Amygdala (tissue), 56 donors: ENCODE results near the gene KCNQ5.
"Not testable (repeated sequence)": the region's sequence is repeated elsewhere in the genome, so short reads cannot be mapped to it uniquely, and the experiment has no call there.

ENCODE experiments used
- DNase-seq, 56 donors: peaks; one replicate each; lab custom pipeline; 2025; lab: John Stamatoyannopoulos, UW

Gene KCNQ5

DNA sequence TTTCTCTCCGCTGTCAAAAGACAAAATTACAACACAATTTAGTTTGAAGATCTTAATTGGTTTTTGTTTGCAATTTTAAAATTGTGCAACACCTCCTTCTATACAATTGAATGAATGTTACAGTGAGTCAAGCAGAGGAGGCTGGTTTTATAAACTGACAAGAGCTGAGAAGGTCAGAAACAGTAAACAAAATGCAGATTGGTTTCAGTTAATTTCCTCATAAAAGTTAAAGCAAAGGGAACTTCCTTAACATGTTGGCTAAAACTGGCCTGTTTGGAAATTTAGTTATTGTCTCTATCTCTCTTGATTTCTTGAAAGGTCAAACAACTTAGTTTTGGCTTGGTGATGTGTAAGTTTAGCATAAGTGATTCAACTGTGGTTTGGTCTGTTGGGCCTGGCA lies 581.2 kb downstream of the KCNQ5 start:
- no peak for DNase-seq

DNA sequence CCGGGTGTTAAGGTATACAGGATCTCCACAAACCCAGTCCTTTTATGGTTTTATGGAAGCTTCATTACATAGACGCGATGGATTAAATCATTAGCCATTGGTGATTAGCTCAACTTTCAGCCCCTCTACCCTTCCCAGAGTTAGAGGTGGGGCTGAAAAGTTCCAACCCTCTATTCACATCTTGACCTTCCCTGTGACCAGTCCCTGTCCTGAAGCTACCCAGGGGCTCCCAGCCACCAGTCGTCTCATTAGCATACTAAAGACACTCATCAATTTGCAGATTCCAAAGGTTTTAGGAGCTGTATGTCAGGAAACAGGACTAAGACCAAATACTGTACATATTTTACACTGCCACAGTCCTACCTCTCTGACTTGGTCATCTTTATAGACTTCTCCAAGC lies 582.4 kb downstream of the KCNQ5 start:
- no peak for DNase-seq

DNA sequence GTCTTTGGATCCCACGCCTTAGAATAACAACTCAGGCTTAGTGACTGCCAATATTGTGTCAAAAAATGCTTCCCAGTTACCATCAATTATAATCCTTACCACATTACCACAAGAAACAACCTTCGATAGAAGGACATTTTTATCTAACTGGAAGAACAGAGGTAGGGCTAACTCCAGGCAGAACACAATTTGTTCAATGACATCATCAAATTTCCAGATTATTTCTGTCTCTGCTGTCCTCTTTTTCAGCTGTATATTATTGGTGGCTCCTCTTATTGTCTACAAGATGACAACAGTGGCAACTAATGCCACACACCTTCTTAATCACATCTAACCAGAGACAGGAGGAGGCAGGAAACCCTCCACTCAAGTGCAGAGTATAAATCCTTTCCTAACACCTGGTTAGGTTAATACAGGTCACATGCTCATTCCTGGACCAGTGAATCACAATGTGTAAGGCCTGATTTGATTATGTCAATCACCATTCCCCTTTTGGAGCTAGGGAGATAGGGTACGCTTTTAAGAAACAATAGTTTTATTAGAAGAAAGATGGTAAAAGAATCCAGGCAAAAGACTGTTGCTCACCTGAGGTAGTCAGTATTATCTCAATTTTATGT lies 585.5 kb downstream of the KCNQ5 start:
- DNase-seq, result no peak

DNA sequence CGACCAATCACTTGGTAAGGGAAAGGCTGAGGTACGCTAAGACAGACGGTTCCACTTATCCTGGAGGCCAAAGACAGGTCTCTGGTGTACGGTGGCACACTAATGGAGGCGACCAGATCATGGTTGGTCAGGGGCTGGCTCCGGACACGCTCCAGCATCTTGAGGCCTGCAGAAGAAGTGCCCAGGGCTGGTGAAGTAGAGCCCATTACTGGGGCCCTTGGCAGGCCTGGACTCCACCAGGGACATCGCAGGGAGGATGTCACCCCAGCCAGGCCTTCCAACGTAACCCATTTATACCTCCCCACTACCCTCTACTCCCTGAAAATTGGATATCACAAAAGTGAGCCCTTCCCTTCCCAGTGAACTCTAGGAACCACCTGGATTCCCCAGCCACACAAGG lies 587.3 kb downstream of the KCNQ5 start:
- DNase-seq, result no peak

DNA sequence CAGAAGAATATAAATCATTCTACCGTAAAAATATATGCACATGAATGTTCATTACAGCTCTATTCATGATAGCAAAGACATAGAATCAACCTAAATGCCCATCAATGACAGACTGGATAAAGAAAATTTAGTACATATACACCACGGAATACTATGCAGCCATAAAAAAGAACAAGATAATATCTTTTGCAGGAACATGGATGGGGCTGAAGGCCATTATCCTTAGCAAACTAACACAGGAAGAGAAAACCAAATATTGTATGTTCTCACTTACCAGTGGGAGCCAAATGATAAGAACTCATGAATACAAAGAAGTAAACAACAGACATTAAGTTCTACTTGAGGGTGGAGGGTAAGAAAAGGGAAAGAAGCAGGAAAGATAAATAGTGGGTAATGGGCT lies 595.0 kb downstream of the KCNQ5 start:
- DNase-seq, result no peak

DNA sequence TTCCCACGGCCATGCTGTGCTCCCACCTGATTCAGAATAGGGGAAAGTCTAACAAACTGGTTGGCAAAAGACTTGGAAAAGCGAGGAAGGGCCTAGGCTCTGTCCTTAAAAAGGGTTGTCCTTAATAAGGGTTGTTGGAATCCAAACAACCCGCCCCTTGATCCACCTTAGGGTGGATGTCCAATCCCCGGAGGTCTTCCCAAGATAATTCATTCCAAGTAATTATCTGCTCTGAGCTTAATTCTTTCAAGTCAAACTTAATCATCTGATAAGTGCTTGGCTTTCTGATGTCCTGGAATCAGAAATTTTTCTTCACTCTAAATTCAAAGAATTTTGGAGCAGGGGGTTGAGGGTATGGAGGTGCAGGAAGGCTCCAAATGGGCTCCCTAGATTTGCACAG lies 603.5 kb downstream of the KCNQ5 start, which contains the start of gene KHDC1L:
Gene KHDC1L (minus strand): TSS at position 101 of the 400 bp plus-strand sequence. CDS start 88 bp downstream, at position 13.
- DNase-seq, result no peak

DNA sequence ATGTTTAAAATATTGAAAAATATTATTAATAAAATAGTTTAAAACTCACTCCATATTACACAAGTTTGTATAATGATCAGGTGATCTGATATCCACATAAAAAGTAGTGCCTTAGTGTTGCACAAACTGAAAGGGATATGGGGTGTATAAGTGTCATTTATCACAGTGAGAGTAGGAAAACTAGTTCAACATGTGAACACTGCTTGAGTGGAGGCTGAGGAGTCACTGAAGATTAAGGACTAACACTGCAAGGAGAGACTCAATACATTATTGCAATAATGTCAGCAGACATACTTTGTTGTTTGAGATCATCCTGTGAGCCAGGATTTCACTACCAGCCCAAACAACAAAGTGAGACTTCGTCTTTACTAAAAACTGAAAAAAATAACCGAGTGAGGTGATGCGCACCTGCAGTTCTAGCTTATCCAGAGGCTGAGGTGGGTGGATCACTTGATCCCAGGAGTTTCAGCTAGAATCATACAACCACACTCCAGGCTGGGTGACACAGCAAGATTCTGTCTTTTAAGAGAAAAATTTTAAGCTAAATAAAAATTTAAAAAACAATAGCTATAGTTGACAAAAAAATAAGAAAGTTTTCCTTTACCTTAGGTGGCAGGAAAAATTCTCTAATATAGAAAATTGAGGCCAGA lies 605.9 kb downstream of the KCNQ5 start:
- DNase-seq, result no peak

DNA sequence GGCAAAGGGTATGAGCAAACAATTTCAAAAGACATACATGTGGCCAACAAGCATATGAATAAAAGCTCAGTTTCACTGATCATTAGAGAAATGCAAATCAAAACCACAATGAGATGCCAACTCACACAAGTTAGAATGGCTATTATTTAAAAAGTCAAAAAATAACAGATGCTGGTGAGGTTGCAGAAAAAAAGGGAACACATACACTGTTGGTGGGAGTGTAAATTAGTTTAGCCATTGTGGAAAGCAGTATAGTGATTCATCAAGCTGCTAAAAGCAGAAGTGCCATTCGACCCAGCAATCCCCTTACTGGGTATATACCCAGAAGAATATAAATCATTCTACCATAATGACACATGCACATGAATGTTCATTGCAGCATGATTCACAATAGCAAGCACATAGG lies 610.1 kb downstream of the KCNQ5 start:
- no peak for DNase-seq

DNA sequence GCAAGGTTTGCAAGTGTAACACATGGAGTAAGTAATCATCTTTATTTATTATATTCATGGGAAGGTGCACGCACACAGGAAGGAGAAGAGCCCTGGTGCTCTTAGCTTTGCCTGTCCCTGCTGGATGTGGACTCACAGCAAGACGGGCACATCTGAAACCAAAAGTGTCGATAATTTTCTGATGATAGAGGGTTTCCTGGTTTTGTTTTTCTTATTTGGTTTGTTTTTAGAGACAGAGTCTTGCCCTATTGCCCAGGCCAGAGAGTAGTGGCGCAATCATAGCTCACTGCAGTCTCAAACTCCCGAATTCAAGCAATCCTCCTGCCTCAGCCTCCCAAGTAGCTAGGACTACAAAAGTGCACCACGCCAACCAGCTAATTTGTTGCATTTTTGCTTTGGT lies 611.2 kb downstream of the KCNQ5 start:
- DNase-seq, result no peak

DNA sequence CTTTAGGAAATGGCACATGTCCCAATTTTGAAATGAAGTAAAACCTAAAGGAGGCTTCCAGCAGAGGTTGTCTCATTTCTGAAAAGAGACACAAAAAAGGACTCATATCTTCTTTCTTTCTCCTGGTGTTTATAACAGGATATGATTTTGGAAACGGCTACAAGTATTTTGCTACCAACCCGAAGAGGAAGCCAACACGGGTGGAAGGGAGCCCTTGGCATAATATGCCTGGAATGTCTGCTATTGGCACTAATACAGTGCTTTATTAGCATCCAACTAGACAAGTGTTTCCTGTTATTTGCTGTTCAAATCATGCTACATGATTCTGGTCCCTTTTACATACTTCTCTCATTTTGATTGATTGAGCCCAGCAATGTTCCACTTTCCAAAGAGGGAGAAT lies 612.1 kb downstream of the KCNQ5 start:
- not testable (repeated sequence) for DNase-seq

DNA sequence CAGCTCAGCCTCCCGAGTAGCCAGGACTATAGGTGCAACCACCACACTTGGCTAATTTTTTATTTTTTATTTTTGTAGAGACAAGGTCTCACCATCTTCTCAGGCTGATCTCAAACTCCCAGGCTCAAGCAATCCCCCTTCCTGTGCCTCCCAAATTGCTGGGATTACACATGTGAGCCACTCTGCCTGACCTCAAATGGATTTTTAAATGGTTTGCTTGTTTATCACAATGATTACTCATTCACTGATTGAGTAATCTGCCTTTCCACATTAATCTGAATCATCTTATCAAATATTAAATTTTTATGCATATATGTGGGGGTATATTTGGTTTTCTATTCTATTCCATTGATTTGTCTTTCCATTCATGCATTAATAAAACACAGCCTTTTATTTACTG lies 612.9 kb downstream of the KCNQ5 start:
- DNase-seq, result no peak

DNA sequence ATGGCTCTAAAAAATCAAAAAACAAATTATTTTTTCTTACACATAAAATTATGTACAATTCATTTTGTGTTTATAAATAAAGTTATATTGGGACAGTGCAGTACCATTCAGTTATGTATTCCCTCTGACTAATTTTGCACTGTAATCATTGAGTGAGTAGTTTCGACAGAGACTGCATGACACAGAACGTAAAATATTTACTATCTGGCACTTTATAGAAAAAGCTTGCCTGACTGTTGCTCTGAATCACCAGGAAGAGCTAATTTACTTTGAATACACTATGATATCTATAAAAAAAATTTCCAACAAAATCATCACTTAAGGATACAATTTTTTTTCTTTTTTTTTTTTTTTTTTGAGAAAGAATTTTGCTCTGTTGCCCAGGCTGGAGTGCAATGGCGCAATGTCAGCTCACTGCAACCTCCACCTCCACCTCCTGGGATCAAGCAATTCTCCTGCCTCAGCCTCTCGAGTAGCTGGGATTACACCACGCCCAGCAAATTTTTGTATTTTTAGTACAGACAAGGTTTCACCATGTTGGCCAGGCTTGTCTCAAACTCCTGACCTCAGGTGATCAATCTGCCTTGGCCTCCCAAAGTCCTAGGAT lies 614.4 kb downstream of the KCNQ5 start:
- DNase-seq, result no peak

DNA sequence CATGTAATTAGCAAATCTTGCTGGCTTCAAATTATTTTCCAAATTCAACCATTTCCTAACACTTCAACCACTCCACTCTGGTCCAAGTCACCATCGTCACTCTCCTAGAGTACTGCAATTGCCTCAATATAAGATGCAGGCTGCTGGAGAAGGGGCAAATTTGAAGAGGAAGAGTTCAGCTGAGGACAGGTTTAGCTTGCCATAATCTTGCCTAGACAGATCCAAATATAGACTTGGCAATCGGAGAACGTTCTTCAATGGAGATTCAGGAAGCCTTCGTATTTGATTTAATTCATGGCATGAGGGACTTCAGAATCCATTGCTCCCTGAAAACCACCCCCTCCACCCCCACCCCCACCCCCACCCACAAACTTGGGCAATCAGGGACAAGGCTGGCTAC lies 618.9 kb downstream of the KCNQ5 start:
- DNase-seq, result no peak

DNA sequence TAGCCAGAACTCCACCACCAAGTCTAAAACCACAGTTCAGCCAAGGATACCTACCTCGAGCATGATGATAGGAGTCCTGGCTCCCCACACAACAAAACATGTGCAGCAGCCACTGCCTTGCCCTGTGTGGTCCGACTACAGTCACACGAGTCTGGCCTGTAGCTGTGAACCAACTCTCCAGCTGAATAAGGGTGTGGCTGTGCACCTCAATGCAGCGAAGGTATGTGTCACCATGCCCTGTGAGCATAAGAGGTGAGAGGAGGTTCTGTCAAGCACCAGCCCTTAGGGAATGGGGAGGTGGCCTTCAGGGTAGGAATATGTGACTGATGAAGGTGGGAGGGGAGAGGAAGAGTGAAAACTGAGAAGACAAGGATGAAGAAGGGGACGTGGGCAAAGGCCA lies 620.1 kb downstream of the KCNQ5 start:
- DNase-seq, result no peak
